Keratinocyte (primary cell): ENCODE measurements around the gene GPT2. TPM values are rescaled to one million over a fixed set of nuclear protein-coding genes. Genes with fewer than 3 reads are reported as not detected.

ENCODE experiments used
- DNase-seq: peaks from one replicate; pipeline ENCODE4 v3.0.0-alpha.2; 2011; ENCODE audit warnings: low read depth, missing footprints, low spot score
- FAIRE-seq: peaks from 2 replicates; lab custom pipeline; 2011; peaks lifted over from hg19 to GRCh38; lab: Jason Lieb, UNC
- H2AFZ ChIP-seq: 2 replicates; pipeline ENCODE4 v1.6.0; 2012; ENCODE audit warnings: low read length, control low read depth, inconsistent platforms; ENCODE audit not compliant: control insufficient read depth
- H3K27ac ChIP-seq: 2 replicates; pipeline ENCODE4 v1.5.1; 2011; ENCODE audit warnings: low read length; ENCODE audit not compliant: control insufficient read depth, insufficient read depth
- H3K27me3 ChIP-seq: 3 replicates; pipeline ENCODE4 v1.6.0; 2011; ENCODE audit warnings: low read length; ENCODE audit not compliant: control insufficient read depth, insufficient read depth; ENCODE audit errors: extremely low read depth
- H3K36me3 ChIP-seq, 2 experiments: 2 replicates in 1 of 2; 3 replicates in 1 of 2; pipeline ENCODE4 v1.5.1; 2011; ENCODE audit warnings: low read length in 2 of 2, mild to moderate bottlenecking in 1 of 2; ENCODE audit not compliant: control insufficient read depth in 2 of 2, insufficient read depth in 2 of 2; ENCODE audit errors: extremely low read depth in 1 of 2
- H3K4me1 ChIP-seq: 3 replicates; pipeline ENCODE4 v1.5.1; 2011; ENCODE audit warnings: low read length; ENCODE audit not compliant: control insufficient read depth, insufficient read depth; ENCODE audit errors: extremely low read depth
- H3K4me2 ChIP-seq: 3 replicates; pipeline ENCODE4 v1.6.0; 2011; ENCODE audit warnings: low read depth, low read length; ENCODE audit not compliant: control insufficient read depth, insufficient read depth; ENCODE audit errors: extremely low read depth
- H3K4me3 ChIP-seq, 3 experiments: fragments of 200-600 bp in 1 of 3; sonication (generic) in 1 of 3; 2 replicates in 2 of 3; 3 replicates in 1 of 3; pipeline ENCODE4 v1.5.1; 2011 to 2016; ENCODE audit warnings: low read length in 3 of 3, mild to moderate bottlenecking in 3 of 3, control low read depth in 2 of 3, inconsistent platforms in 1 of 3, low read depth in 1 of 3, mixed read lengths in 1 of 3, mixed run types in 1 of 3, moderate library complexity in 1 of 3; ENCODE audit not compliant: control insufficient read depth in 2 of 3, insufficient read depth in 2 of 3; ENCODE audit errors: extremely low read depth in 1 of 3
- H3K79me2 ChIP-seq: 2 replicates; pipeline ENCODE4 v1.6.0; 2012; ENCODE audit warnings: low read length; ENCODE audit not compliant: control insufficient read depth, insufficient read depth
- H3K9ac ChIP-seq: 3 replicates; pipeline ENCODE4 v1.6.0; 2011; ENCODE audit warnings: low read length; ENCODE audit not compliant: control insufficient read depth, insufficient read depth; ENCODE audit errors: extremely low read depth
- H3K9me1 ChIP-seq: 3 replicates; pipeline ENCODE4 v1.6.0; 2011; ENCODE audit warnings: low read length; ENCODE audit not compliant: control insufficient read depth, insufficient read depth; ENCODE audit errors: extremely low read depth
- H3K9me3 ChIP-seq: 2 replicates; pipeline ENCODE4 v1.5.1; 2012; ENCODE audit warnings: low read depth, low read length; ENCODE audit not compliant: control insufficient read depth
- H4K20me1 ChIP-seq: 3 replicates; pipeline ENCODE4 v1.6.0; 2011; ENCODE audit warnings: low read length; ENCODE audit not compliant: control insufficient read depth, insufficient read depth; ENCODE audit errors: extremely low read depth
- CTCF ChIP-seq, 3 experiments: IDR thresholded peaks in 1 of 3; conservative IDR thresholded peaks in 1 of 3; optimal IDR thresholded peaks in 1 of 3; 2 replicates in 2 of 3; 3 replicates in 1 of 3; pipeline versions ENCODE3 to v1.5.1; 2011; ENCODE audit warnings: low read length in 3 of 3, mild to moderate bottlenecking in 3 of 3, moderate library complexity in 2 of 3, control low read depth in 1 of 3, inconsistent platforms in 1 of 3; ENCODE audit not compliant: insufficient read depth in 2 of 3; ENCODE audit errors: extremely low read depth in 1 of 3
- EZH2 ChIP-seq: IDR thresholded peaks from one replicate; pipeline ENCODE4 v1.6.1; 2012; ENCODE audit warnings: inconsistent platforms, mild to moderate bottlenecking, low read length, moderate library complexity
- dilution Hi-C: fragments of 300-500 bp; cut with MboI; formaldehyde crosslinking; loops from one replicate; pipeline ENCODE4 v1.7.0; 2020; ENCODE audit warnings: low sequenced_read_pairs; ENCODE audit not compliant: extremely low pct_ligation_motif_present
- polyA plus RNA-seq, 5 experiments: library from polyadenylated mRNA; depleted of rRNA in 3 of 5; stranded (reverse) in 3 of 5; stranded (forward) in 1 of 5; unstranded in 1 of 5; fragments of >200 nt; gene quantifications; 1 replicate in 1 of 5; 2 replicates in 3 of 5; 3 replicates in 1 of 5; pipeline versions ENCODE4 v1.2.1 to v1.2.3, GENCODE V29; 2011 to 2012; ENCODE audit warnings: missing spikeins in 2 of 5, low read depth in 1 of 5, low replicate concordance in 1 of 5

The GPT2 gene
- polyA plus RNA-seq, 1 donor (not counting 4 experiments of a cell fraction or from before 2014, with no cell fraction given), result 16.1 TPM

- TF ChIP-seq CTCF (optimal IDR thresholded peaks at IDR 0.05 in 1 of 3, IDR thresholded peaks at IDR 0.05 in 1 of 3, conservative IDR thresholded peaks at IDR 0.05 in 1 of 3; ENCODE audit: extremely low read depth in 1 of 3, insufficient read depth in 2 of 3, low read length in 3 of 3) (no peak), EZH2 (no peak)
These were observed 33.3 kb upstream of the GPT2 start for GRCh38 chr16:46850619-46851555.

GRCh38 chr16:46852130-46852529 is 32.0 kb upstream of the GPT2 start:
- Histone ChIP-seq H3K9me1 (no peaks in the 10 kb centered on the region), H3K27ac (no peak overlapping the region), H3K4me3 (no peak overlapping the region), H3K36me3 (no peaks in the 10 kb centered on the region), H2AFZ (no peak overlapping the region), H3K27me3 (no peaks in the 10 kb centered on the region), H3K4me2 (no peak overlapping the region), H3K9me3 (no peaks in the 10 kb centered on the region), H3K79me2 (no peaks in the 10 kb centered on the region), H4K20me1 (no peaks in the 10 kb centered on the region), H3K4me1 (no peaks in the 10 kb centered on the region), H3K9ac (no peak overlapping the region)
- FAIRE-seq (no peak), DNase-seq (no peak)
- TF ChIP-seq CTCF (optimal IDR thresholded peaks at IDR 0.05 in 1 of 3, IDR thresholded peaks at IDR 0.05 in 1 of 3, conservative IDR thresholded peaks at IDR 0.05 in 1 of 3; ENCODE audit: extremely low read depth in 1 of 3, insufficient read depth in 2 of 3, low read length in 3 of 3), result no peak
- no peak for TF ChIP-seq EZH2
- dilution Hi-C loops, result no loop called here

More at GRCh38 chr16:46850619-46851555, 33.3 kb upstream of the GPT2 start:
- H3K36me3 ChIP-seq, result no peaks in the 10 kb centered on the region
- no peaks in the 10 kb centered on the region for H3K9me1 ChIP-seq
- no peak overlapping the region for H3K4me2 ChIP-seq
- dilution Hi-C loops, result no loop called here
- H3K4me3 ChIP-seq, result no peak overlapping the region
- H3K9me3 ChIP-seq, result no peaks in the 10 kb centered on the region
- FAIRE-seq (no peak), DNase-seq (no peak)
- no peak overlapping the region for H3K27ac ChIP-seq
- H3K9ac ChIP-seq, result no peak overlapping the region
- H3K79me2 ChIP-seq, result no peaks in the 10 kb centered on the region
- H4K20me1 ChIP-seq, result no peaks in the 10 kb centered on the region
- H3K4me1 ChIP-seq, result no peaks in the 10 kb centered on the region
- H2AFZ ChIP-seq, result no peak overlapping the region
- H3K27me3 ChIP-seq, result no peaks in the 10 kb centered on the region
